OCI-LY1 (cell line): ENCODE results near the gene ZNF880.

Experiments
- CTCF ChIP-seq: fragments of 200-600 bp; sonication (generic), shearing (Covaris generic); IDR thresholded peaks from 2 replicates; pipeline ENCODE4 v1.5.1; 2017; ENCODE audit warnings: mild to moderate bottlenecking, antibody characterized with exemption, low read length, moderate library complexity, mixed read lengths
- EZH2 ChIP-seq: fragments of 200-600 bp; sonication (generic), shearing (Covaris generic); IDR thresholded peaks from 2 replicates; pipeline ENCODE4 v1.8.0; 2017; ENCODE audit warnings: borderline replicate concordance, mixed run types, mild to moderate bottlenecking, antibody characterized with exemption, low read length, moderate library complexity, mixed read lengths

- no peak for TF ChIP-seq EZH2
- no peak for TF ChIP-seq CTCF
Observed at GRCh38 chr19:52410276-52410675, 40.6 kb downstream of the ZNF880 start.
